Activated CD4-positive, CD25-positive, alpha-beta regulatory T cell treated with anti-CD3 and anti-CD28 coated beads, Interleukin-2, amount 50 U/mL, for 24 hours (primary cell): ENCODE measurements around the gene BAIAP3.

Source experiments
- ATAC-seq, 2 donors: fragments of 150-1000 bp; cut with Tn5 transposase; one replicate each; pipeline ENCODE4 v1.10.0; 2021; ENCODE audit warnings: mild to moderate bottlenecking in 1 of 2, moderate library complexity in 1 of 2

Gene BAIAP3

DNA sequence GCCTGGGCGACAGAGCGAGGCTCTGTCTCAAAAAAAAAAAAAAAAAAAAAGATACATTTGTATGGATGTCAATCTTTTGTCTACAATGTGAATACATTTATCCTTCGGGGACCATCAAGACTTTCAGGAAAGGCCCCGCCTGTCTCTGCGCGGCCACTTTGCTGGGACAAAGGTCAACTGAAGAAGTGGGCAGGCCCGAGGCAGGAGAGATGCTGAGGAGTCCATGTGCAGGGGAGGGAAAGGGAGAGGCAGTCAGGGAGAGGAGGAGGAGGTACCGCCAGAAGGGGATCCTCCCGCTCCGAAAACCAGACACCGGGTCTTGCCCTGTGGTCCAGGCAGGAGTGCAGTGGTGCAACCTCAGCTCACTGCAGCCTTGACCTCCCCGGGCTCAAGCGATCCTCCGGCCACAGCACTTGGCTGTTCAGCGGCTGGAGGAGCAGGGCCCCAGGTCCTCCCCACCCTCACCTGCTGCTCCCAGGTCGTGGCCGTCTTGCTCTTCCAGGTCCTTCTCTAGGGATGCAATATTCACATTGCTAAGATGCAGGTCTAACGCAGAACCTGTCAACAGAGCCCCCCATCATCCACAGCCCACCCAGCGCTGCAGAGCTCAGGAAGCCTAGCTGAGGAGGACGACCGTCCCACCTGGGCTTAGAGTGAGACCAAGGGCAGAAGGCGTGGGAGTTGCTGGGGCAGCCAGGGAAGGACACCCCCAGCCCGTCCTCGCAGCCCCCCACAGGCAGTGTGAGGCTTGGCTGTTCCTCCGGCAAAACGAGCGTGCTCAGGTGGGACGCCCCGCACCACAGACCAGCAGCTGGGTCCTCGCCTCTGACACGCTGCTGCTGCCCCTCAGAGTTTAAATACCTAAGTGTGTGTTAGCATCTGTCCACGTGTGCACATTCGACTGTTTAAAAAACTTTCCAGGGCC is 37.9 kb downstream of the BAIAP3 start:
- no peak for ATAC-seq

DNA sequence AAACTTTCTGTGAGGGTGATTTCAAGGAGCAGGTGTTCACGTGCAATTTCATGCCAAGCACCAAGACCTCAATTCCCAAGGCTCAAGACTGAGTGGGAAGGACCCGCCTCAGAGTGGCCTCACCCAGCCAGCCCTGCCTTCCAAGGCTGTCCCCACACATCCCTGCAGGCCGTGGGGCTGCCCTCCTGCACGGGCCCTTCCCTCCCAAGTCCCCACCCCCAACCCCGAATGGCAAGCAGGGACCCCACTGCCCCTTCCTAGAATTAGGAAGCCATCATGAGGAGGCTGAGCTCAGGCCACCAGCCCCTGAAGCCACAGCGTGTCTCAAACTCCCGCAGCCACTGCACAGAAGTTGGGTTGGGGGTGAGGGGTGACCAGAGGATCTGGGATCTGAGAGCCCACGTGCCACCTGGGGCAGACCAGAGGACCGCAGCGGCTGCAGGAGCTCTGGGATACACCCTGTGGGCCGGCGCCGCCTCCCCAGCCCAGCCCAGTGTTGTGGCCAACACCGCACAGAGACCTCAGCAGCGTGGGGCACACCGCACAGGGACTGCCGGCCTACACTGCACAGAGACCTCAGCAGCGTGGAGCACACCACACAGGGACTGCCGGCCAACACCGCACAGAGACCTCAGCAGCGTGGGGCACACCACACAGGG is 39.0 kb downstream of the BAIAP3 start:
- no peak for ATAC-seq

DNA sequence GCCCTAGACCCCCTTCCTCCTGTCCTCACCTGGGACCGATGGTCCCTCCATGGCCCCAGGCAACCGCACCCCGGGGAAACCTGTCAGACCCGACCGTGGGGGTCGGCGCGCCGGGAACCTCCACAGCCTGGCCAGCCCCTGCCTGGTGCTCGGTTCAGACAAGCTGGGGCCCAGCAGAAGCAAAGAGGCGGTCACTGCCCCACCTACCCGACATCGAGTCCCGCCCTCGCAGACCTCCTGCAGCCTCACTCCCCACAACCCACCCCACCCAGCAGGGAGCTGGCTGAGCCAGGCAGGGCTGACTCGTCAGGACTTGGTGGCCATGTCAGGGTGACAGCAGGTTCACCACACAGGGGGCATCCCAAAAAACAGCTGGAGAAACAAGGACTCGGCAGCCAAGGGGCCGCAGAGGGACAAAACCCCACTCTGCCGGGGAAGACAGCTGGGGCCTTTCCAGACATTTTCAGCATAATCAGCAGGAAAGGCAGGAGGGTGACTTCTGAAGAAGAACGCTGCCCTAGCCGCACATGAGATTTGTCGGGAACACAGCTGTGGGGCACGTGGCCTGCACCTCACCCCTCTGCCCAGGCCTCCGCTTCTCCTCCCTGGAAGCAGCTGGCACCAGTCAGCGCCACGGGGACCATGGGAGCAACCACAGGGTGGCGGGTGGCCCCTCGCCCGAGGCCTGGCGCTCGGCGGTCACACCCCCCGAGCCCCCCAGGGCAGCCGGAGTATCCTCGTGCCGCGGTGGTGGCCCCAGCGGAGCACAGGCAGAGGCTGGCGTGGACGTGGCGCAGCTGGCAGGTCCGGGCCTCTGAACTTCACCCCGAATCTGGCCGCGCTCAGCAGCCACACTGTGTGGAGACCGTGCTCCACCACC is 41.2 kb downstream of the BAIAP3 start:
- ATAC-seq: no peak

DNA sequence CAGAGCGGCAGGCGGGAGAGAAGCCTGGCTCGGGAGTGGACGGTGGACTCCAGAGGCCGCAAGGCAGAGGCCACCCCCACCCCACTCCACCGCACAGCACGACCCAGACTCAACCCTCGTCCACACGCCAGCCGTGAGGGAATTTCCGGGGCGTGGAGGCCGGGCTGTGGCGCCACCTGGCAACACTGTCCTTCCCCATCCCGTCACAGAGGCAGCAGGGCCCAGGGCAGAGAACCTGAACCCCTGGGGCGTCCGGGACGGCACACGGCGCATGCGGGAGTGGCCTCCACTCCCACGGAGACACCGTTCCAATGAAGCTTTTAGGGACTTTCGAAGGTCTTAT is 41.8 kb downstream of the BAIAP3 start:
- no peak for ATAC-seq

DNA sequence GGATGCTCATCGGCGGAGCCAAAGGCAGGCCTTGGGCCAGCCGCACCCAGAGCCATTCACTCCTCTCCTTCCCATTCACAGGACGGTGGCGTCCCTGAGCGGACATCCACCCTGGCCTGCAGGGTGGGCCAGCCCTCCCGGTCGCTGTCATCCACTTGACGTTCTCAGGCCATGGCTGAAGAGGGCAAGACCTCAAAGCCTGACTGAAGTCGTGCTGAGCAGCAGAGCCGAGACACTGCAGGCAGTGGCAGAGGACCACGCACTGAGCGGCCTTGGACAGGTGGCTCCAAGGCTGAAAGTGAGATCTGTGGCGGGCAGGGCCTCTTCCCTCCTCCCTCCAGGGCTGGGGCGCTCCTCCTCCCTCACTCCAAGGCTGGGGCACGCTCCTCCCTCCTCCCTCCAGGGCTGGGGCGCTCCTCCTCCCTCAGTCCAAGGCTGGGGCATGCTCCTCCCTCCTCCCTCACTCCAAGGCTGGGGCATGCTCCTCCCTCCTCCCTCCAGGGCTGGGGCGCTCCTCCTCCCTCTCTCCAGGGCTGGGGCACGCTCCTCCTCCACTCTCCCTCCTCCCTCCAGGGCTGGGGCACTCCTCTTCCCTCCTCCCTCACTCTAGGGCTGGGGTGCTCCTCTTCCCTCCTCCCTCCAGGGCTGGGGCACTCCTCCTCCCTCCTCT is 42.4 kb downstream of the BAIAP3 start:
- no peak for ATAC-seq

DNA sequence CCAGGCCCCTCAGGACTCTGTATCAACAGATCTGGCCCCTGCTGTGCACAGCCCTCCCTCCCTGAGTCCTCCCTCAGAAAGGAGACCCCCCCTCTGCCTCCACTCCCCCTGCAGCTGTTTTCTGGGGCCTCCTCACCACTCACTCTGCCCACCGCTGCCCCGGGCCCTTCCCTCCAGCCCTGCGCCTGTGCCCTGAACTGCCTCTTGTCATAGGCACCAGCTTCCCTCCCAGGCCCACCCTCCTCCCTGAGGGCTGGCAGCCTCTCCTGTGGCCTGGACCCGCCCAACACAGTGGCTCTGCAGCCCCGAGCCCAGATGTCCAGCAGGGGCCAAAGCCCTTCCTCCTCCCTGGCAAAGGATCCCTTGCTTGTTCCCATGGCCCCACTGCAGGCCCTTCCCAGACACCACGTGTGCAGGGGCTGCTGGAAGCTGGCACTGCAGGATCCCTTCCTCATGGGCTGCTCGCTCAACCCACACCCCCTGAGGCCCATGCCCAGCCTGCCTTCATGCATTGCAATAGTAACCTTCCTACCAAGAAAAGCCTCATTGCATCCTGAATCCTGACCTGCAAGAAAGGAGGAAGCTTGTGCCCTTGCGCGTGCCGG is 44.1 kb downstream of the BAIAP3 start:
- ATAC-seq: no peak

DNA sequence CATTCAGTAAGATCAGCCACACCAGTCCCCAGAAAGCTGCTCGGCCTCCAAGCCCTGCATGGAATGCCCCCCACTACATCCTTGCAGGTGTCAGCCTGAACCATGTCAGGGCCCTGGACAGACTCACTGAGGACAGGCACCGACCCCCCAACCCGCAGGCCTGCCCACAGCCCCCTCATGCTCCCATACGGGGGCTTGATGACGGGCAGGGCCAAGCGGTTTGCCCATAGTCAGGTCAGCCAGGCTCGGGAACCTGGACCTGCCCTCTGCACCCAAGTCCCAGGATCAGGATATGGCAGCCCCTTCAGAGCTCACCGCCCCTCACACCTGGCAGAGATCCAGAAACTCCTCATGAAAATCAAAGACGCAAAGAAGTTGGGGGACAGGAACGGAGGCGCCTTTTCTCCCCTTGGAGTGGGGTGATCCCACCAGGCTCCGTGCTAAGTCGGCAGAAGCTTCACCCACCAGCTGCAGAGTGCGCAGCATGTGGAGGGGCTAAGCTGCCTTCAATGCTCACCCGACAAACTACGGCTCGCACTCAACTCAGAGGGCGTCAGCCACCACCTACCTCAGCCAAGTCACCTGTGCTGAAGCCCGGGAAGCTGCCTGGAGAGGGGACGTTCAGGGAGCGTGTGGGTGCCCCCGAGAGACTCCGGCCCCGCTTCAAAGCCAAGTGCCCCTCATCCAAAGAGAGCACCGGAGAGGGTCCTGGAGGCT is 44.8 kb downstream of the BAIAP3 start:
- ATAC-seq: no peak

DNA sequence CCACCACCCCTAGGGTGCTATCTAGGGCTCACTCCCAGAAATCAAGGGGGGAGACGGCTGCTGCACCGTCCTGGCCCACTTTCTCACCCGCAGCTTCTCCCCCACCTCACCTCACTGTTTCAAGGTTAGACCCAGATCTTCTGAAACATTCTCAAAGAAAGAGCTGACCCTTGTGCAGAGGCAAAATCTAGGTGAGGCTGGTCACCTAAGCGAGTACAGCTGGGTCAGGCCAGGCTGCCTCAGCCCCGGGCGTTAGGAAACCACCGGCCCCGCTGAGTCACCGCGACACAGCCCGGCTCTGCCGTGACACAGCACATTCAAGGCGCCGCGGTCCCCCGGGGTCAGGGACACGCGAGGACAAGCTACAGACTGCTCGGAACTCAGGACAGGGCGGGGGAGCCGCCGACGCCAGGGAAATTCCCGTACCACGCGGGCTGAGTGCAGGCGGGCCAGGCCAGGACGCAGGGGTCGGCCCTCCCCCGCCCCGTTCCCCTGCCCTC is 45.4 kb downstream of the BAIAP3 start:
- peak; percentile 83 for ATAC-seq

DNA sequence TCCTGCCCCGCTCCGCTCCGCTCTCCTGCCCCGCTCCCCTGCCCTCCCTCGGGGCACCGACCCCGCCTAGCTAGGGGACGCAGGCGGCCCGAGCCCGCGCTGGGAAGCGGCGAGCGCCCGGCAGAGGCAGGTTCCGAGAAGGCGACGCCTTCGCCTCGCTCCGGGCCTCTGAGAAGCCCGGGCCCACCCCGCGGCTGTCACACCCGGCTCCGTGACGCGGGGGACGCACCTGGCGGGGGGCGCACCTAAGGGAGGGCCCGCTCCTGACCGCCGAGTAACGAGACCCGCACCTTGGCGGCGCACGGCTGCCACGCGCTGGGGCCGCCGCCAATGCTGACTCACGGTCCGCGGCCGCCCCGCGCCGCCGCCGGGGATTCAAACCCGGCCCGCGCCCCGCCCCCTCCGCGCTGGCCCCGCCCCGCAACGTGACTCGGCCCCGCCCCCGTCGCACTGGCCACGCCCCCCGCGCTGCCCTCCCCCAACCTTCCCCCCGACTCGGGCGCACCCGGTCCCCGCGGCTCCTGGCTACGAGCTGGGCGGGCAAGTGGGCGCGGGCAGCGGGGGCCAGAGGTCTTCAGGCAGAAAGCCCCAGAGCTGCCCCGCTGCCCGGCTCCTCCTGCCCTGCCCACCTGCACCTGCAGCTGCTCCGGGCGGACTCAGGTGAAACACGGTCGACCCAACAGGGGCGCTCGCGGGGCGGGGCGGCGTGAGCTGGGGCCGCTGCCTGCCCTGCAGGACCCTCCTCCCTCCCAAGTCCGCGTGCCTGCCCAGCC is 46.0 kb downstream of the BAIAP3 start:
- peak; percentile 68 to 74 for ATAC-seq

DNA sequence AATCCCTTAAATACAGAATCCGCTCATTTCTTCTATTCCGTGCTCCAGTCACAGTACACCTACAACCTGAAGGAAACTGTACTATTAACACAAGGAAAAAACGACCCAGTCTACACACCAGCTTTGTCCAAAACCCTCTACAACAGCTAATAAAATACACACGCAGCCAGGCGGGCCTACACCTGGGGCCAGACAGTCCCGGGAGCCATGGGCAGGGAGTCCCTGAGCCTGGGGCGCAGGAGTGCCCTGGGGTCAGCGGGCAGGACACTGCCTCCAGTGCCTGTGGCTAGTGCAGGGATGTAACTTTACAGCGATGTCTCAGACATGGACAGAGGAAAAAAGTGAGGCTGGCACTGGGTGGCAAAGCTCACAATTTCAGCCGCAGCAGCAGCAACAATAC is 46.8 kb downstream of the BAIAP3 start:
- ATAC-seq: no peak

DNA sequence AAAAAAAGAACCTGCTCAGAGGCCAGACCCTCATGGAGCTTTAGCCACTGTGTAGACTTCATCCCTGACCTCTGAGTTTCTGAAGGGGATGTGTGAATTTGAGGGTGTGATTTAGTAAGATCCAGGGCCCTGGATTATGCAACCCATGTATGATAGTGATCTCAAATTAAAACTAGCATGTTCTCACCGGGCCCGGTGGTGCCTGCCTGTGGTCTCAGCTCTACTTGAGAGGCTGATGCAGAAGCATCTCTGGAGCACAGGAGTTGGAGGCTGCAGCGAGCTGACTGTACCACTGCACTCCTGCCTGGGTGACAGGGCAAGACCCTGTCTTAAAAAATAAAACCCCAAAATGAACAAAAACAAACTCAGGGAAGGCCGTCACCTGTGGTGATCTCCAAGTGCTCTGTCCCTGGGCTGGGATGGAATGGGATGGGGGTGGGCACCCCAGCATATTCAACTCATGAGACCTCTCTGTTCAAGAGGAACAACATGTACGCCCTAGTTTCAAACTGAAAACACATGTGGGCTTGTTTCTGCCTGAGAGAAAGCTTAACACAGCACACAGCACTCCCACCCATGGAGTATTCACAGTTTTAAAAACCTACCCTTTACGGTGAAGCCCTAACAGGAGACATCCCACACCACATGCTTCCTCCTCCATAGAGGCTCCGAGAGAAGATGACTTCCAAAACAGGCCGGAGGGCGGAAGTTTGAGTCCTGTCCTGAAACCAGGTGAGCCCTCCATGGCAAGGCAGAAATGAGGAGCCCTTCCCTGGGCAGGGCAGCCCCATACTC is 48.4 kb downstream of the BAIAP3 start:
- no peak for ATAC-seq

DNA sequence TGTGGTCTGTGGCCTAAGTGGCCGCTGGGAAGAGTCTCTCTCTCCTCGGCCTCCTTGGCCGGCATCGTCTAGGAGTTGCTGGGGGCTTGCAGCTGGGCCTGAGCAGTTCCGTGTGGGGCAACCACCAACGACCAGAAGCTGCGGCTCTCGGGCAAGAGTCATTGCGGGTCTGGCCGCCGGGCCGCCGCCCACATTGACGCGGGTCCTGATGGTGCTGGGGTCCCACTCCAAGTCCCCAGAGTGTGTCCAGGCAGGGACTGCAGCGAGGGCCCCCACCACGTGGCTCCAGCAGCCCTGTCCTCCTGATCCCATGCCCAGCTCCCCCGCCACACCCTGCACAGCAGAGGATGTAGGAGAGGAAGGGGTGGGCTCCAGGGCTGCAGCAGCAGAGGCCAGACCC is 50.1 kb downstream of the BAIAP3 start:
- ATAC-seq: no peak

DNA sequence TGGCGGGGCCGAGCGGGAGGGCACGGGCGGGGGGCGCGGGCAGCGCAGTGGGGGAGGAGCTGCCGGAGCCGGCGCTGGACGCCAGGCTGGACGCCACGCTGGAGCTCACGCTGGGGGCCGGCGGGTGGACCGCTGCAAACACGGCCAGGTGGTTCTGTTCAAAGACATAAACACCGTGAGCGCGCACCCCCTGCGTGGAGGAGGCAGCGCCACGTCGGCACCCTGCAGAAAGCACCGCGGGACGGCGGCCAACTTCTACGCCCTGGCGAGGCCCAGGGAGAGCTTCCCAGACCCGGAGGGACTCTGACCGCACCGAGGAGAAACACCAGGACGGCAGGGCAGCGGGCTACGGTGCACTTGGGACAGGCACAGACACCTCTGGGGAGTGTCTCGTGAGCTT is 51.8 kb downstream of the BAIAP3 start:
- ATAC-seq: no peak

DNA sequence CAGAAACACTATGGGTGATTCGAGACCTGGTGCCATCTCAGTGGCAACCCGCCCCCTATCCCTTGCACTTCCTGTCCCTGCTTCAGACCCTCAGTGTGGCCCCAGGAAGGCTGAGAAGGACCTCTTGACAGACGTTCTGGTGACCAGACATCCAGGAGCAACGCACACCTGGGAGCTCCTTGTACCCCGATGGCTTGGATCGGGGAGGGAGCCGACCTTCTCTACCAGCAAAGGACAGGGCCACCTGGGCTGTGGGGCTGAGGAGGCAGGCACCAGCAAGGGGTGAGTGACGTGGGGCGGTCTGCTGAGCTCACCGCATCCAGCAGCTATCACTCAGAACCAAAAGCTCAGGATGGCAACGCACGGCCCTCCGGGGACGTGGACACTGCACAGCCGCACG is 53.9 kb downstream of the BAIAP3 start:
- no peak for ATAC-seq

DNA sequence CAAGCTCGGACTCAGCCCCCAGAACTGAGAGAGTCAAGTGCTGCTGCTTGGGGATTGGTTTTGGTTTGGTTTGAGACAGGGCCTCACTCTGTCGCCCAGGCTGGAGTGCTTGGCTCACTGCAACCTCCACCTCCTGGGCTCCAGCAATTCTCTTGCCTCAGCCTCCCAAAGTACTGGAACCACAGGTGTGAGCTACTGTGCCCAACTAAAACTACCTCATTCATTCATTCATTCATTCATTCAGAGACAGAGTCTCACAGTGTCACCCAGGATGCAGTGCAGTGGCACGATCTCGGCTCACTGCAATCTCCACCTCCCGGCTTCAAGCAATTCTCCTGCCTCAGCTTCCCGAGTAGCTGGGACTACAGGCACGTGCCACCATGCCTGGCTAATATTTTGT is 56.3 kb downstream of the BAIAP3 start:
- ATAC-seq: no peak

DNA sequence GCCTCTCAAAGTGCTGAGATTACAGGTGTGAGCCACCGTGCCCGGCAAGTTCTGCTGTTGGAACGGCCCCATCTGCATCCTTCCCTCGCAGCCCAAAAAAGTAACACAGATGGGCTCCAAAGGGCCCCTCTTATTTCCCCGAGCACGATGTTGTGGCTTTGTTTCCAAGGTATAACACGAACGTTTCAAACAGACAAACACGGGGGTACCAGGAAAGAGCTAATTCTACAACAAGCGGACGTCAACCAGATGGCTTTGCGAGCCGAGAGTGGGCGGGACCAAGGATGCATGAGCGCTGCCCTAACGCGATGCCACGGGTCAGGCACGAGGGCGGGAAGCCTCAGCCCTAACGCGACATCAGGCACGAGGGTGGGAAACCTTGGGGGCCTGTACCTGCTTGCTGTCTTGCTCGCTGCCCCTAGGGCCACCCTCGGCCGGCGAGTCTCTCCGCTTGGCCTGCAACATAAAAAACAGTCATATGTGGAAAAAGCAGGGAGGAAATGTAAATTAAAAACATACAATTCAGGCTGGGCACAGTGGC is 56.9 kb downstream of the BAIAP3 start:
- no peak for ATAC-seq

DNA sequence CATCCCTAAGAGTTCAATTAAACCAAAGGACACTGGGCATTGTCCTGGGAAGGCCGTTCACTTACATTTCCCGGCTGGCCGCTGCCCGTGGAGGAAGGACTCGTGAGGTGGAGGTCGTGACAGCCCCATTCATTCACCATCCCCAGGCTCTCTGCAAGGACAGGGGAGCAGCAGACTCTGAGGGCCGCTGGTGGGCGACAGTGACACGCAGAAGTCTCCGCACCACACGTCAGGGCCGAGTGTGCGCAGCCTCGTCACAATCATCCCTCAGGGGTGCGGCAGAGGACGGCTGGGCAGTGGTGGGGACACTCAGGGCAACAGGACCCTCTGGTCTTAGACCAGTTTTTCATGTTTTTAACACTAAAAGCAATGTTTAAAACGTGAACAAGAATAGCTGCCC is 59.4 kb downstream of the BAIAP3 start:
- no peak for ATAC-seq

DNA sequence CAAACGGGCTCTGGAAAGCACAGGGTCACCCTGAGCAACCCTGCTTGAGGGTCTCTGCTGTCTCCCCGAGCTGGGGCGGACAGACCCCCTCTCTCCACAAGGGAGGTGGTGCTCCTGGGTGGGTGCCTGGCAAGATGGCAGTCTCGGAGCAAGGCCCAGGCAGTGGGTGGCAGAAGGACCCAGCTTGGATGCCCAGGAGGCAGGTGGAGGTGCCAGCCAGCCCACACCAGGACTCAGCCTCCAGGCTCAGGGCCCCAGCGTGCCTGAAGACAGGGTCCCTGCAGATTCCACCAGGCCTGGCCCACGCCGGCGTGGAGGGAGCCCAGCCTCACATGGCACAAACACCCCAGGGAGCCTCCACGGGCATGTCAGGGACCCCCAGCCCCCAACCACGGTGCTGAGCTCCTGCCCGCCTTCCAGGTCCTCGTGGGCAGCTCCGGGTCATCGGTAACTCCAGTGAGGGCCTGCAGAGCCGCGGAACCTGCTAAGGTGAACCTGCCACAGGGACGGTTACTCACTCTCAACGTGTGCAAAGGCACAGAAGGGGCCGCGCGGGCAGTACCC is 60.2 kb downstream of the BAIAP3 start:
- ATAC-seq: no peak

DNA sequence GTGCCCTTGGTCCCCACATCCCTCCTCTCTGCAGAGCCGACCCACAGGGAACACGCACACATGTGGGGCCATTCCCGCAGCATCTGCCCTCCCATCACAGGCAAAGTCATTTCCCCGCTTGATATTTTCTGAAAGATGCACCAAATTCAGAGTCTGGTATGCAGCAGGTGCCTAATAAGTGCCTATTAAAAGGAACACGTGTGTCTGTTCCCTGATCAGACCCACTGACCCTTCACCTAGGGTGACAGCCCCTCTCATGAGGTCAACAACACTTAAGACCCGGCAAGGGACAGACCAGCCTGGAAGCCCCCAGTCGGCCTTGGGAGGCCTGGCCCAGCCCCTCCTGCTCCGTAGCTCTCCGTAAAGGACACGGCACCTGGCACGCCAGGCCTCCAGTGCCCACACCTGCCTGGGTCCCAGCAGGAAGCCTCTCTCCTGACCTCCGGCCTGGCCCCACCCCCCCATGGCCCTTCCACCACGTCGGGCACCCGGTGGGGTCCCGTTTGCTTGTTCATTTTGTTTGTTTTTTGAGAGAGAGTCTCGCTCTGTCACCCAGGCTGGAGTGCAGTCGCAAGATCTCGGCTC is 61.0 kb downstream of the BAIAP3 start:
- no peak for ATAC-seq
